Colon (tissue), 2 donors: Measurements from ENCODE around the gene HOXD3.
A peak's percentile ranks its signal among the peaks of the same experiment; 100 is the strongest.

Source experiments
- FAIRE-seq: peaks from 2 replicates; lab custom pipeline; 2012; peaks lifted over from hg19 to GRCh38; lab: Jason Lieb, UNC
- donor health status: control.
- donor health status: control.

HOXD3 gene

GRCh38 chr2:176121190-176122051 lies 35.7 kb upstream of the HOXD3 start:
- FAIRE-seq, result no peak

GRCh38 chr2:176122052-176122682 lies 34.9 kb upstream of the HOXD3 start:
- no peak for FAIRE-seq

- FAIRE-seq, result no peak
These were observed 34.3 kb upstream of the HOXD3 start, which contains the start of gene HOXD9 for GRCh38 chr2:176122683-176123410. TSS of gene HOXD9 (plus strand) at chr2:176122719. CDS start at chr2:176122769, 50 bp downstream.

- FAIRE-seq, result no peak
These were observed 33.5 kb upstream of the HOXD3 start for GRCh38 chr2:176123411-176124109.

- no peak for FAIRE-seq
These were observed 32.8 kb upstream of the HOXD3 start for GRCh38 chr2:176124110-176124946.

- FAIRE-seq, result no peak
These were observed 31.9 kb upstream of the HOXD3 start for GRCh38 chr2:176124947-176125771.

- no peak for FAIRE-seq
These were observed 31.4 kb upstream of the HOXD3 start for GRCh38 chr2:176125772-176126054.

GRCh38 chr2:176126929-176127773 lies 30.0 kb upstream of the HOXD3 start:
- FAIRE-seq, result peak; percentile 36

- FAIRE-seq, result no peak
These were observed 29.4 kb upstream of the HOXD3 start for GRCh38 chr2:176127774-176128072.

- FAIRE-seq, result no peak
These were observed 28.7 kb upstream of the HOXD3 start for GRCh38 chr2:176128172-176128981.

GRCh38 chr2:176128982-176129796 lies 27.9 kb upstream of the HOXD3 start, which contains the start of gene HOXD8:
TSS of gene HOXD8 (plus strand) at chr2:176129705. CDS start at chr2:176130367, 662 bp downstream.
- no peak for FAIRE-seq

- FAIRE-seq, result no peak
These were observed 27.3 kb upstream of the HOXD3 start for GRCh38 chr2:176129813-176130146.

- FAIRE-seq, result no peak
These were observed 26.8 kb upstream of the HOXD3 start for GRCh38 chr2:176130147-176130956.

GRCh38 chr2:176130957-176131847 lies 25.9 kb upstream of the HOXD3 start:
- FAIRE-seq, result no peak

GRCh38 chr2:176131848-176132158 lies 25.3 kb upstream of the HOXD3 start:
- no peak for FAIRE-seq
